Stimulated activated CD8-positive, alpha-beta memory T cell treated with anti-CD3 and anti-CD28 coated beads, Interleukin-7, amount 100 ng/mL, for 24 hours (primary cell): ENCODE measurements around the gene SDE2.
"Not testable (repeated sequence)": the region's sequence is repeated elsewhere in the genome, so short reads cannot be mapped to it uniquely, and the experiment has no call there.

ENCODE experiments used
- DNase-seq: peaks from one replicate; pipeline ENCODE4 v3.0.0-alpha.2; 2020; ENCODE audit warnings: low read depth

Gene SDE2

GRCh38 chr1:225999227-225999911 lies at the start of gene SDE2:
SDE2 (minus strand) TSS chr1:225999343; CDS start chr1:225999312, 31 bp downstream.
- peak; percentile 100 for DNase-seq

GRCh38 chr1:226048886-226049285 lies 49.7 kb upstream of the SDE2 start:
- no peak for DNase-seq

- DNase-seq: no peak
Observed at GRCh38 chr1:226047495-226047894, 48.4 kb upstream of the SDE2 start.

- no peak for DNase-seq
Observed at GRCh38 chr1:226046240-226046639, 47.1 kb upstream of the SDE2 start.

- no peak for DNase-seq
Observed at GRCh38 chr1:226044514-226045101, 45.5 kb upstream of the SDE2 start.

GRCh38 chr1:226041419-226041818 lies 42.3 kb upstream of the SDE2 start:
- DNase-seq: no peak

GRCh38 chr1:226038661-226039060 lies 39.5 kb upstream of the SDE2 start:
- no peak for DNase-seq

- no peak for DNase-seq
Observed at GRCh38 chr1:226035915-226036314, 36.8 kb upstream of the SDE2 start.

- DNase-seq: no peak
Observed at GRCh38 chr1:226034482-226034881, 35.3 kb upstream of the SDE2 start.

GRCh38 chr1:226033991-226034390 lies 34.8 kb upstream of the SDE2 start:
- DNase-seq: no peak

GRCh38 chr1:226033582-226033981 lies 34.4 kb upstream of the SDE2 start:
- no peak for DNase-seq

- DNase-seq: no peak
Observed at GRCh38 chr1:226029568-226030225, 30.6 kb upstream of the SDE2 start.

GRCh38 chr1:226029093-226029496 lies 30.0 kb upstream of the SDE2 start:
- DNase-seq: no peak

GRCh38 chr1:226027538-226028217 lies 28.5 kb upstream of the SDE2 start:
- DNase-seq: no peak

GRCh38 chr1:226026833-226027232 lies 27.7 kb upstream of the SDE2 start:
- DNase-seq: no peak

- DNase-seq: no peak
Observed at GRCh38 chr1:226023735-226024134, 24.6 kb upstream of the SDE2 start.

- DNase-seq: no peak
Observed at GRCh38 chr1:226021801-226022200, 22.7 kb upstream of the SDE2 start.

GRCh38 chr1:226021401-226021800 lies 22.3 kb upstream of the SDE2 start:
- DNase-seq: no peak

- no peak for DNase-seq
Observed at GRCh38 chr1:226019572-226019971, 20.4 kb upstream of the SDE2 start.

GRCh38 chr1:226017070-226017469 lies 17.9 kb upstream of the SDE2 start:
- no peak for DNase-seq

GRCh38 chr1:226009650-226010044 lies 10.5 kb upstream of the SDE2 start:
- no peak for DNase-seq

- DNase-seq: not testable (repeated sequence)
Observed at GRCh38 chr1:226007126-226007892, 8.2 kb upstream of the SDE2 start.
